Neural cell (in vitro differentiated cells): ENCODE data around the gene CELSR1. TPM values are rescaled to one million over a fixed set of nuclear protein-coding genes. Genes with fewer than 3 reads are reported as not detected.
"Not testable (repeated sequence)": the region's sequence is repeated elsewhere in the genome, so short reads cannot be mapped to it uniquely, and the experiment has no call there.

Experiments
- H2AFZ ChIP-seq: fragments of 200-600, 300-800 bp; sonication (generic), shearing (Covaris generic); 2 replicates; pipeline ENCODE4 v1.6.0; 2014; ENCODE audit warnings: low read depth, mild to moderate bottlenecking, antibody characterized with exemption, low read length, moderate library complexity
- H3F3A ChIP-seq: fragments of 200-600 bp; shearing (Covaris generic); 2 replicates; pipeline ENCODE4 v1.6.1; 2016; ENCODE audit warnings: mild to moderate bottlenecking, moderate library complexity, mixed read lengths, antibody characterized with exemption, low read length; ENCODE audit not compliant: insufficient read depth, poor library complexity, severe bottlenecking
- H3K27ac ChIP-seq: fragments of 200-600, 300-800 bp; sonication (generic), shearing (Covaris generic); 2 replicates; pipeline ENCODE4 v1.5.1; 2014; ENCODE audit warnings: mild to moderate bottlenecking, low read length, moderate library complexity
- H3K27me3 ChIP-seq: fragments of 300-800, 200-600 bp; sonication (generic), shearing (Covaris generic); 2 replicates; pipeline ENCODE4 v1.6.0; 2014; ENCODE audit warnings: mild to moderate bottlenecking, low read depth, low read length, moderate library complexity; ENCODE audit not compliant: insufficient read depth
- H3K36me3 ChIP-seq: fragments of 300-800, 200-600 bp; sonication (generic), shearing (Covaris generic); 2 replicates; pipeline ENCODE4 v1.5.1; 2014; ENCODE audit warnings: mild to moderate bottlenecking, antibody characterized with exemption, low read length, moderate library complexity; ENCODE audit not compliant: insufficient read depth
- H3K4me2 ChIP-seq: fragments of 300-800, 200-600 bp; sonication (generic), shearing (Covaris generic); 2 replicates; pipeline ENCODE4 v1.6.0; 2014; ENCODE audit warnings: mild to moderate bottlenecking, low read length
- H3K4me3 ChIP-seq: fragments of 300-800, 200-600 bp; sonication (generic), shearing (Covaris generic); 2 replicates; pipeline ENCODE4 v1.5.1; 2014; ENCODE audit warnings: mild to moderate bottlenecking, low read length, moderate library complexity
- H3K79me2 ChIP-seq: fragments of 200-600 bp; shearing (Covaris generic); replicated peaks from 2 replicates; pipeline ENCODE4 v1.6.0; 2014; ENCODE audit warnings: mild to moderate bottlenecking, low read length, moderate library complexity; ENCODE audit not compliant: insufficient read depth
- H3K9ac ChIP-seq: fragments of 300-800, 200-600 bp; sonication (generic), shearing (Covaris generic); 2 replicates; pipeline ENCODE4 v1.6.1; 2016; ENCODE audit warnings: mild to moderate bottlenecking, low read length, mixed read lengths
- H3K9me2 ChIP-seq: fragments of 200-600 bp; shearing (Covaris generic); 2 replicates; pipeline ENCODE4 v1.6.1; 2016; ENCODE audit warnings: mild to moderate bottlenecking, low read length, mixed read lengths; ENCODE audit not compliant: insufficient read depth
- H3K9me3 ChIP-seq: fragments of 200-600, 300-800 bp; sonication (generic), shearing (Covaris generic); 2 replicates; pipeline ENCODE4 v1.6.1; 2016; ENCODE audit warnings: mild to moderate bottlenecking, mixed run types, low read length, moderate library complexity, mixed read lengths
- H4K20me1 ChIP-seq: fragments of 200-600 bp; shearing (Covaris generic); 2 replicates; pipeline ENCODE4 v1.6.1; 2016; ENCODE audit warnings: mild to moderate bottlenecking, mixed run types; ENCODE audit not compliant: insufficient read depth
- CTCF ChIP-seq: fragments of 450-650 bp; IDR thresholded peaks from 2 replicates; pipeline ENCODE4 v1.5.1; 2014; ENCODE audit warnings: antibody characterized with exemption, mild to moderate bottlenecking, moderate library complexity; ENCODE audit not compliant: poor library complexity, severe bottlenecking
- EP300 ChIP-seq: fragments of 450-650 bp; conservative IDR thresholded peaks from 2 replicates; pipeline ENCODE4 v1.6.1; 2014; ENCODE audit warnings: antibody characterized with exemption, mild to moderate bottlenecking, moderate library complexity; ENCODE audit not compliant: poor library complexity, severe bottlenecking
- EZH2 ChIP-seq: fragments of 200-600, 300-800 bp; shearing (Covaris generic), sonication (generic); IDR thresholded peaks from 2 replicates; pipeline ENCODE4 v1.6.1; 2014; ENCODE audit warnings: antibody characterized with exemption, low read length, borderline replicate concordance, mild to moderate bottlenecking; ENCODE audit not compliant: insufficient read depth, poor library complexity, severe bottlenecking
- MXI1 ChIP-seq: fragments of 450-650 bp; conservative IDR thresholded peaks from 2 replicates; pipeline ENCODE4 v1.6.1; 2014; ENCODE audit warnings: antibody characterized with exemption, mild to moderate bottlenecking; ENCODE audit not compliant: poor library complexity, severe bottlenecking
- POLR2AphosphoS5 ChIP-seq: IDR thresholded peaks from 2 replicates; pipeline ENCODE4 v1.6.1; 2012
- RAD21 ChIP-seq: fragments of 450-650 bp; conservative IDR thresholded peaks from 2 replicates; pipeline ENCODE4 v1.6.1; 2014; ENCODE audit warnings: antibody characterized with exemption, mild to moderate bottlenecking, moderate library complexity
- REST ChIP-seq: IDR thresholded peaks from 2 replicates; pipeline ENCODE4 v1.6.1; 2012; ENCODE audit warnings: borderline replicate concordance
- SMC3 ChIP-seq: fragments of 450-650 bp; conservative IDR thresholded peaks from 2 replicates; pipeline ENCODE4 v1.6.1; 2014; ENCODE audit warnings: antibody characterized with exemption, mild to moderate bottlenecking, moderate library complexity; ENCODE audit not compliant: poor library complexity
- TAF1 ChIP-seq: IDR thresholded peaks from 2 replicates; pipeline ENCODE4 v1.6.1; 2012; ENCODE audit warnings: low read depth
- polyA plus RNA-seq: library from polyadenylated mRNA; depleted of rRNA; stranded (reverse); fragments of >200 nt; gene quantifications from 2 replicates; pipeline ENCODE4 v1.2.3, GENCODE V29; 2014

The CELSR1 gene
- polyA plus RNA-seq, 1 donor from 2014 or later, result 0.14 TPM

GRCh38 chr22:46501701-46502100 lies 35.7 kb downstream of the CELSR1 start:
- no peak overlapping the region for H3K9ac ChIP-seq
- H3K9me3 ChIP-seq, result no peaks in the 10 kb centered on the region
- peak overlapping the region; percentile 98 for H3K27ac ChIP-seq
- H3K4me3 ChIP-seq, result no peak overlapping the region
- H3K4me2 ChIP-seq, result no peak overlapping the region
- no peaks in the 10 kb centered on the region for H3K79me2 ChIP-seq
- H2AFZ ChIP-seq, result no peak overlapping the region
- no peaks in the 10 kb centered on the region for H3K36me3 ChIP-seq
- no peaks in the 10 kb centered on the region for H3K9me2 ChIP-seq
- no peaks in the 10 kb centered on the region for H3K27me3 ChIP-seq
- H3F3A ChIP-seq, result no peaks in the 10 kb centered on the region
- no peaks in the 10 kb centered on the region for H4K20me1 ChIP-seq
- no peak for TF ChIP-seq SMC3
- TF ChIP-seq REST, result peak; percentile 64

- H3K9ac ChIP-seq, H3K4me2 ChIP-seq: not testable (repeated sequence)
- H3K27ac ChIP-seq, result peak overlapping the region; percentile 98
Measured at GRCh38 chr22:46501265-46501664, 36.2 kb downstream of the CELSR1 start.

GRCh38 chr22:46500201-46500600 lies 37.2 kb downstream of the CELSR1 start:
- H3K9me2 ChIP-seq, result no peaks in the 10 kb centered on the region
- no peaks in the 10 kb centered on the region for H4K20me1 ChIP-seq
- no peaks in the 10 kb centered on the region for H3K9me3 ChIP-seq
- no peaks in the 10 kb centered on the region for H3F3A ChIP-seq
- peak overlapping the region; percentile 83 for H2AFZ ChIP-seq
- TF ChIP-seq CTCF (no peak), RAD21 (peak; percentile 50), REST (peak; percentile 91), EP300 (peak; percentile 85), SMC3 (peak; percentile 49), POLR2AphosphoS5 (peak; percentile 70), TAF1 (peak; percentile 62), MXI1 (peak; percentile 48), EZH2 (no peak)
- no peaks in the 10 kb centered on the region for H3K27me3 ChIP-seq
- H3K4me3 ChIP-seq, result peak overlapping the region; percentile 54
- no peaks in the 10 kb centered on the region for H3K79me2 ChIP-seq
- H3K36me3 ChIP-seq, result no peaks in the 10 kb centered on the region
- peak overlapping the region; percentile 98 for H3K27ac ChIP-seq
- peak overlapping the region; percentile 46 for H3K4me2 ChIP-seq
- peak overlapping the region; percentile 65 for H3K9ac ChIP-seq

More at GRCh38 chr22:46501265-46501664, 36.2 kb downstream of the CELSR1 start:
- not testable (repeated sequence) for H4K20me1 ChIP-seq, H2AFZ ChIP-seq, H3K4me3 ChIP-seq, H3K9me3 ChIP-seq, H3K36me3 ChIP-seq, H3K27me3 ChIP-seq, H3K79me2 ChIP-seq, H3F3A ChIP-seq, H3K9me2 ChIP-seq
